GM12874 (cell line): ENCODE measurements around the gene ACIN1.
A peak's percentile ranks its signal among the peaks of the same experiment; 100 is the strongest.

Experiments used
- TF ChIP-seq, protein P1 (sequence below): IDR thresholded peaks from 2 replicates; pipeline ENCODE4 v1.5.1; 2011; ENCODE audit warnings: low read depth, mild to moderate bottlenecking, control low read depth, low read length, moderate library complexity; ENCODE audit not compliant: insufficient read depth

ACIN1 gene

DNA sequence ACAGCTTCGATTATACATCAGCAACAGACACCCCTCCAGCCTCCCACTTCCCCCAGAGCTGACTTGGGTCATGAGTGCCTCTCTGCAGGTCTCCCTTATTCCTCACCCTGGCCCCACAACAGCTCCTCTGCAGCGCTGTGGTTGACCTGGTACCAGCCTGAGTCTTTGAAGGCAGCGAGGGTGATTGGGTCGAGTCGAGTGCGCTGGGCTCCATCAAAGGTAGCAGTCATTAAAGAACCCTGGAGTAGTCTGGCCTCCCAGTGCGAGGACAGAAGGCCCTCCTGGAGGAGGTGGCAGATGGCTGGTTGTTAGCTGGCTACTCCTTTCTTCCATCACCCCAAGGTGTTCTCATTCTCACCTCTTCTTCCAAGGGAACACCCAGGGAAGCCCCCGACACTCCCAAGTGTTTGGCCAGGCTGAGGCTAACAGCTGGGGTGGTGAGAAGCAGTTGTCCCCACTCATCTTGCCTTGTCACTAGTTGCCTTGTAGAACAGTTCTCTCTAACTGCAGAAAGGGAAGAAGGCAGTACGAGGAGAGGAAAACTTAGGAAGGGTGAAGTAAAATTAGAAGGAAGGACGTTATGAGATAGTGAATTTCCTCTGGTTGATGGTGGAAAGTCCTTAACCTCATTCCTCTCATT lies 7.2 kb upstream of the ACIN1 start:
- TF ChIP-seq, protein P1, sequence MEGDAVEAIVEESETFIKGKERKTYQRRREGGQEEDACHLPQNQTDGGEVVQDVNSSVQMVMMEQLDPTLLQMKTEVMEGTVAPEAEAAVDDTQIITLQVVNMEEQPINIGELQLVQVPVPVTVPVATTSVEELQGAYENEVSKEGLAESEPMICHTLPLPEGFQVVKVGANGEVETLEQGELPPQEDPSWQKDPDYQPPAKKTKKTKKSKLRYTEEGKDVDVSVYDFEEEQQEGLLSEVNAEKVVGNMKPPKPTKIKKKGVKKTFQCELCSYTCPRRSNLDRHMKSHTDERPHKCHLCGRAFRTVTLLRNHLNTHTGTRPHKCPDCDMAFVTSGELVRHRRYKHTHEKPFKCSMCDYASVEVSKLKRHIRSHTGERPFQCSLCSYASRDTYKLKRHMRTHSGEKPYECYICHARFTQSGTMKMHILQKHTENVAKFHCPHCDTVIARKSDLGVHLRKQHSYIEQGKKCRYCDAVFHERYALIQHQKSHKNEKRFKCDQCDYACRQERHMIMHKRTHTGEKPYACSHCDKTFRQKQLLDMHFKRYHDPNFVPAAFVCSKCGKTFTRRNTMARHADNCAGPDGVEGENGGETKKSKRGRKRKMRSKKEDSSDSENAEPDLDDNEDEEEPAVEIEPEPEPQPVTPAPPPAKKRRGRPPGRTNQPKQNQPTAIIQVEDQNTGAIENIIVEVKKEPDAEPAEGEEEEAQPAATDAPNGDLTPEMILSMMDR, result no peak

DNA sequence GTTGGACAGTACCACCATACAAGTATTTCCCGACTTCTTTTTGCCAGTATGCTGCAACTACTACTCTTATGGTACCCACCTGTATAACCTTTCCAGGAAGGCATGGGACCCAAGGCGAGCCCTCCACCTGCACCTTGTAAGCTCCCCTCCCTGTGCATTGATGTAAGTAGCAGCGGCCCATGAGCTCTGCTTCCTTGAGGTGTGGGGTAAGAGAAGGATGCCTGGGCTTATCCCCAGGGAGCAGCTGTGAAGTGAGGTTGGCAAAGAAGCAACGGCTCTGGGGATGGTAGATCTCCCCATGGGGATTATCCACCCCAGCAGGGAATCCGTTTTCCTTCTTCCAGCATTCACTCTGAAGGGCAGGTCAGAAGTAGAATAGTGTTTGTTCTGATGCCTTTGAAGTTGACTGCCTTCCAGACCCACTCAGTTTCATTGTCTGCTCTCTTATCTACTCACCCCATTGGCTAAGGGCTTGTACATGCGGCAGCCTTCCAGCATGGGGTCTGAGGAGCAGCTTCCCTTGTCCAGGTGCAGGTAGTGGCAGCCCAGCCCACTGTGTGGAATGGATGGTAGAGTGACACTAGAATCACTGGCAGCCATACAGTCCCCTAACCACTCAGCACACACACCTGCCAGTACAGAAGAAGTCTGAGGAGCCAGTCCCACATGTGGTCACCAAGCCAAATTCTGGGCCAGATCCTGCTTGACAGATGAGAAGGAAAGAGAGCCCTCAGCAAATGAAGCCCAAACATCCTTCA lies 6.5 kb upstream of the ACIN1 start:
- TF ChIP-seq, protein P1, result no peak

DNA sequence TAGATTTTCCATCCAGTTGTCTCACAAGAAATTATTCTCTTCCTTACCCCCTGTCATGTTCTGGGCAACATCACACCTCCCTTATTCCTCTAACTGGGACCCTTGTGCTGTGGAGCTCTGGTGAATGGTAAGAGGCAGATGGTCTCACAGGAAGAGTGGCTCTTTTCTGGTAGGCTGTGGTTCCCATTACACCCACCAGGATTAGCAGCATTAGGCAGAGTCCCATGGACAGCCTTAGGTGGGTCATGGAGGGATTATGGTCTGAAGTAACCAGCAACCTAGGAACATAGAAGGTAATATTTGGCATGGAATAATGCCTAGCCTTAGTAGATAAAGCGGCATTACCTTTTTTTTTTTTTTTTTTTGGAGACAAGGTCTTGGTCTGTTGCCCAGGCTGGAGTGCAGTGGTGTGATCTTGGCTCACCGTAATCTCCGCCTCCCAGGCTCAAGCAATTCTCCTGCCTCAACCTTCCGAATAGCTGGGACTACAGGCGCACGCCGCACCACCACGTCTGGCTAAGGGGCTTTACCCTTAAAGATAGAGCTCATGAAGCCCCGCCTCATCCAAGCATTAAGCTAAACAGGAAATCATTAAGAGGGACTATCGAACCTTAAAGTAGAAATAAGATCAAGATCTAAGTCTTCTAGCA lies 4.4 kb upstream of the ACIN1 start:
- TF ChIP-seq, protein P1, result no peak

DNA sequence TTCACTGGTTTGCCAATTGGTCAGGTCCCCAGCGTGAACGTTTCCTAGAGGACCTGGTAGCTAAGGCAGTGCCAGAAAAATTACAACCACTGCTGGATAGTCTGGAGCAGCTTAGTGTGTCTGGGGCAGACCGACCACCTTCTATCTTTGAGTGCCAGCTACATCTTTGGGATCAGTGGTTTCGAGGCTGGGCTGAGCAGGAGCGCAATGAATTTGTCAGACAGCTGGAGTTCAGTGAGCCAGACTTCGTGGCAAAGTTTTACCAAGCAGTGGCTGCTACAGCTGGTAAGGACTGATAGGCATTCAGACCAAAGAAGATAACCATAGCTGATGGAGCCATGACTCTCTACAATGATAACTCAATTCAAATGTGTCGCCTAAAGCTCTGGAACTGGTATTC lies 2.9 kb upstream of the ACIN1 start:
- TF ChIP-seq, protein P1, result no peak

DNA sequence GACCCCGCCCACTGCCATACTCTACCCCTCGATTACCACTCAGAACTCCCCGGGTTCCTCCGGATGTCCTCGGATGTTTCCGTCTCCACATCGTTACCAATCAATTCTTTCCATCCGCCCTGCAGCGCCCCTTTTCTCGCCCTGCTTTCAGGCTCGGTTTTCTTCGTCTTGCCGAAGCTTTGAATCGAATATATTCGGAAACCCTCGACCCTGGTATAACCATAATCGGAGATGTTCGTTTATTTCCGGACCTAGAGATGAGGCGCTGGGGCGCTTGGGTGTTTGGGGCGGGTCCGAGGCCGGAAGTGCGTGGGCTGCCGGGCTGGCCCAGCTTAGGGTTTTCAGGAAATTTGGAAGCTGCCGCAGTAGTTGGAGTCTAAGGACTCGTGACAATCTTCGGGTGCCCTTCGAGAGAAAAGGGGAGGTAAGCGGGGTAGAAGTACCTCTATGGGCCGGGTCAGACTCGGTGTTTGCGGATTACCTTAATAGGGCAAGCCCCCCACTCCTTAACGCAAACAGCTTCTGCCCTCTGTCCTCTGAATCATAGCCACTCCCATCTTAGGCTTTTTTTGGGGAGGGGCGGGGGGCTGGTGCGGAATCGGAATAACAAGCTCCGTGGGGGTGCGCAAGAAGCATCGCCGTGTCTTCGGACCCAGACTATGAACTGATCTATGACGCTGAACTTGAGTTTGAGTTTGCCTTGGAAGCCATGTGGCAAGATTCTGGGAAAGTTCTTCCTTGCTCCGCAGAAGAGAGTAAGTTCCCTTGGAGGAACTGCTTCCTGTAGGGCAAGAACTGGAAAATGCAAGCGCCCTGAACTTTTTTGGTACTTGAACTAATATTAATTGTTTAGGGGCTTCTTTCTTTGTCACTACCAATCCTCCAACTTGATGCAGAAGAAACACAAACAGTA lies 516 bp upstream of the ACIN1 start, which contains the start of gene C14orf119:
Gene C14orf119, plus strand, starts transcription at position 310 of the 913 bp plus-strand sequence. CDS start 2,154 bp downstream, outside the sequence.
- TF ChIP-seq, protein P1, result no peak

DNA sequence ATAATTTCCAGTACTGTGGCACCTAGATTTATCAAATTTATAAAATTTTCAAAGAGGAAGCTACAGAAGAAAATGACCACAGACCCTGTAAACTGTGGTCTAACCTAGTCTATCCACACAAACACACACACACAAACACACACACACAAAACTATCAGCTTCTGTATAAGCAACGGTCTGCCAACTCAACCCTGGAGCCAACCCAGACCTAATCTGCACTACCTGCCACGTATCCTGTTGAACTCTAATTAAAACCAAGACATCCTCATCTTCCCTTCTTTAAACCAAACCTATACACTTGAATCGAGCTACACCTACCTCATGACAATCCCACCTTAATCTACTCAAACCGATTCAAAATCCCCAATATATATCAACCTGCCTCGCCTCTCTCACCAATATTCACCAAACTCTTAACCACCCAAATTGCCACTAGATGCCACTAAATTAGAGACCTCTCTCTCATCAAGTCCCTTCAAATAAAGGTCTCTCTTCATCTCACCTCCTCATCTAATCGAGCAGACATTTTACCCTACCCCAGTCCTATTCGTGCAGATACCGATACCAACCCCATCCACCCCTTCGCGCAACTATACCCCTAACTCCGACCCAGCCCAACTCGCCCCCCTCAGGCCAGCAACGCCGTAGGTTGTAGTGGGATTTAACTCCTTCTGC lies 808 bp downstream of the ACIN1 start:
- TF ChIP-seq, protein P1, result peak; percentile 29; the same call in 1 of the 2 replicates
